ENCODE data around the gene CFAP74. TPM values are rescaled to one million over a fixed set of nuclear protein-coding genes. Genes with fewer than 3 reads are reported as not detected.

The CFAP74 gene
- total RNA-seq, 4 donors from 2014 or later = 0.24 TPM; not detected in 3

GRCh38 chr1:2019571-2020309 is 16.2 kb upstream of the CFAP74 start:
- ATAC-seq (ENCODE audit: low FRiP score) (no peak), DNase-seq (ENCODE audit: low spot score) (no peak)
- TF ChIP-seq, protein P1, sequence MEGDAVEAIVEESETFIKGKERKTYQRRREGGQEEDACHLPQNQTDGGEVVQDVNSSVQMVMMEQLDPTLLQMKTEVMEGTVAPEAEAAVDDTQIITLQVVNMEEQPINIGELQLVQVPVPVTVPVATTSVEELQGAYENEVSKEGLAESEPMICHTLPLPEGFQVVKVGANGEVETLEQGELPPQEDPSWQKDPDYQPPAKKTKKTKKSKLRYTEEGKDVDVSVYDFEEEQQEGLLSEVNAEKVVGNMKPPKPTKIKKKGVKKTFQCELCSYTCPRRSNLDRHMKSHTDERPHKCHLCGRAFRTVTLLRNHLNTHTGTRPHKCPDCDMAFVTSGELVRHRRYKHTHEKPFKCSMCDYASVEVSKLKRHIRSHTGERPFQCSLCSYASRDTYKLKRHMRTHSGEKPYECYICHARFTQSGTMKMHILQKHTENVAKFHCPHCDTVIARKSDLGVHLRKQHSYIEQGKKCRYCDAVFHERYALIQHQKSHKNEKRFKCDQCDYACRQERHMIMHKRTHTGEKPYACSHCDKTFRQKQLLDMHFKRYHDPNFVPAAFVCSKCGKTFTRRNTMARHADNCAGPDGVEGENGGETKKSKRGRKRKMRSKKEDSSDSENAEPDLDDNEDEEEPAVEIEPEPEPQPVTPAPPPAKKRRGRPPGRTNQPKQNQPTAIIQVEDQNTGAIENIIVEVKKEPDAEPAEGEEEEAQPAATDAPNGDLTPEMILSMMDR (IDR thresholded peaks at IDR 0.05) = no peak

DNA sequence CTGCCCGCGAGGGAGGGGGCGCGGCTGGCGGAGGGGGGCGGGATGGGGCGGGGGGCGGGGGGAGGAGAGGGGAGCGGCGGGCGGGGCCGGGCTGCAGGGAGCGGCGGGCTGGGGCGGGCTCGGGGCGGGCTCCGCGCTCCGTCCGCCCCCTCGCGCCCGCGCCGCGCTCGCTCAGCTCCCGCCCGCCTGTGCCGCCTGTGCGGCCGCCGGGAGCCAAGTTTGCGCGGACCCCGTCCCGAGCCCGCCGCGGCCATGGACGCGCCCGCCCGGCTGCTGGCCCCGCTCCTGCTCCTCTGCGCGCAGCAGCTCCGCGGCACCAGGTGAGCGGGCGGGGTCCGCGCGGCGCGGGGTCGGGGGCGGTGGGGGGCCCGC is 15.6 kb upstream of the CFAP74 start, which contains the start of gene GABRD:
Gene GABRD (plus strand): TSS at position 174 of the 372 bp plus-strand sequence. CDS start 79 bp downstream, at position 253.
- ATAC-seq (ENCODE audit: low FRiP score) = no peak

GRCh38 chr1:2018217-2019171 is 14.9 kb upstream of the CFAP74 start:
- DNase-seq (ENCODE audit: low spot score) = no peak
- TF ChIP-seq, protein P1 (IDR thresholded peaks at IDR 0.05) = no peak
- no peak for ATAC-seq (ENCODE audit: low FRiP score)

More for the DNA sequence above, 15.6 kb upstream of the CFAP74 start, which contains the start of gene GABRD:
- no peak for DNase-seq (ENCODE audit: low spot score)
- TF ChIP-seq, protein P1 (IDR thresholded peaks at IDR 0.05) = no peak

GRCh38 chr1:2016123-2016522 is 12.5 kb upstream of the CFAP74 start:
- TF ChIP-seq, protein P1 (IDR thresholded peaks at IDR 0.05) = no peak
- DNase-seq (ENCODE audit: low spot score) (no peak), ATAC-seq (ENCODE audit: low FRiP score) (no peak)

- DNase-seq (ENCODE audit: low spot score) (no peak), ATAC-seq (ENCODE audit: low FRiP score) (no peak)
- TF ChIP-seq, protein P1 (IDR thresholded peaks at IDR 0.05) = no peak
Observed at GRCh38 chr1:2014741-2015735, 11.5 kb upstream of the CFAP74 start.

- no peak for DNase-seq (ENCODE audit: low spot score)
- TF ChIP-seq, protein P1 (IDR thresholded peaks at IDR 0.05) = no peak
- ATAC-seq (ENCODE audit: low FRiP score) = no peak
Observed at GRCh38 chr1:2014181-2014580, 10.6 kb upstream of the CFAP74 start.
